B cell (primary cell): Measurements from ENCODE around the gene IFT20. TPM values are rescaled to one million over a fixed set of nuclear protein-coding genes. Genes with fewer than 3 reads are reported as not detected.

Source experiments
- ATAC-seq: fragments of 200-7000 bp; cut with Tn5 transposase; one replicate; pipeline ENCODE4 v1.10.0; 2021; ENCODE audit warnings: low read depth, mild to moderate bottlenecking, moderate number of reproducible peaks, moderate library complexity
- CTCF ChIA-PET: fragments of 350-600 bp; sonication (Branson Sonifier 250); formaldehyde crosslinking; loops from one replicate; lab custom pipeline; 2021; ENCODE audit warnings: antibody characterized with exemption, inconsistent platforms; lab: Charles Lee
- POLR2A ChIA-PET: fragments of 350-600 bp; sonication (Branson Sonifier 250); formaldehyde crosslinking; loops from one replicate; lab custom pipeline; 2021; ENCODE audit warnings: antibody characterized with exemption; lab: Charles Lee
- DNase-seq: peaks from one replicate; pipeline ENCODE4 v3.0.0; 2013
- H2AFZ ChIP-seq: 2 replicates; pipeline ENCODE4 v1.6.1; 2012; ENCODE audit warnings: mild to moderate bottlenecking, low read depth, low read length; ENCODE audit not compliant: insufficient read depth, poor library complexity, severe bottlenecking
- H3K27ac ChIP-seq, 2 donors: 1 replicate in 1 of 2; 2 replicates in 1 of 2; pipeline ENCODE4 v1.5.1; 2012 to 2013; ENCODE audit warnings: low read length in 2 of 2, mild to moderate bottlenecking in 2 of 2, moderate library complexity in 1 of 2
- H3K27me3 ChIP-seq, 4 experiments: fragments of 200-600 bp in 1 of 4; sonication (generic) in 1 of 4; replicated peaks in 1 of 4; 1 replicate in 2 of 4; 2 replicates in 2 of 4; pipeline versions ENCODE4 v1.6.1 to v1.7.0; 2013 to 2016; ENCODE audit warnings: low read length in 3 of 4, mild to moderate bottlenecking in 2 of 4, mixed read lengths in 1 of 4, moderate library complexity in 1 of 4; ENCODE audit not compliant: insufficient read depth in 4 of 4, control insufficient read depth in 3 of 4; ENCODE audit errors: control extremely low read depth in 1 of 4
- H3K36me3 ChIP-seq, 2 experiments: replicated peaks in 1 of 2; 1 replicate in 1 of 2; 2 replicates in 1 of 2; pipeline versions ENCODE4 v1.6.1 to v1.7.1; 2013; ENCODE audit warnings: low read length in 1 of 2; ENCODE audit not compliant: insufficient read depth in 2 of 2, control insufficient read depth in 1 of 2; ENCODE audit errors: control extremely low read depth in 1 of 2, extremely low read depth in 1 of 2
- H3K4me1 ChIP-seq, 2 donors: fragments of 200-600 bp in 1 of 2; sonication (generic) in 1 of 2; 1 replicate in 1 of 2; 2 replicates in 1 of 2; pipeline versions ENCODE4 v1.5.1 to v1.6.1; 2013 to 2017; ENCODE audit warnings: low read length in 2 of 2; ENCODE audit not compliant: control insufficient read depth in 2 of 2, insufficient read depth in 2 of 2
- H3K4me2 ChIP-seq: replicated peaks from 2 replicates; pipeline ENCODE3; 2012; ENCODE audit warnings: mild to moderate bottlenecking, low read depth, low read length; ENCODE audit not compliant: poor library complexity, severe bottlenecking
- H3K4me3 ChIP-seq, 5 experiments: fragments of 200-600 bp in 1 of 5; sonication (generic) in 1 of 5; 1 replicate in 3 of 5; 2 replicates in 2 of 5; pipeline versions ENCODE4 v1.5.1 to v1.7.0; 2011 to 2016; ENCODE audit warnings: low read length in 4 of 5, mild to moderate bottlenecking in 4 of 5, low read depth in 2 of 5, control low read depth in 1 of 5, moderate library complexity in 1 of 5; ENCODE audit not compliant: insufficient read depth in 1 of 5; ENCODE audit errors: control extremely low read depth in 1 of 5, extremely low read depth in 1 of 5
- H3K79me2 ChIP-seq: fragments of 200-600 bp; sonication (generic); one replicate; pipeline ENCODE4 v1.6.0; 2016; ENCODE audit warnings: low read length; ENCODE audit not compliant: control insufficient read depth, insufficient read depth
- H3K9ac ChIP-seq: fragments of 200-600 bp; sonication (generic); 2 replicates; pipeline ENCODE4 v1.6.1; 2017; ENCODE audit warnings: mild to moderate bottlenecking, low read length, moderate library complexity
- H3K9me3 ChIP-seq, 3 donors: one replicate each; pipeline versions ENCODE4 v1.6.1 to v1.7.1; 2013; ENCODE audit warnings: low read length in 2 of 3; ENCODE audit not compliant: control insufficient read depth in 2 of 3, insufficient read depth in 1 of 3; ENCODE audit errors: control extremely low read depth in 1 of 3
- H4K20me1 ChIP-seq: 2 replicates; pipeline ENCODE4 v1.6.0; 2012; ENCODE audit warnings: mild to moderate bottlenecking, low read length; ENCODE audit not compliant: insufficient read depth, control insufficient read depth, poor library complexity, severe bottlenecking
- H3K27ac Mint-ChIP-seq: one replicate; pipeline ENCODE4 v1.8.0; 2021; ENCODE audit warnings: mixed read lengths
- H3K27me3 Mint-ChIP-seq: one replicate; pipeline ENCODE4 v1.8.0; 2021; ENCODE audit warnings: mixed read lengths
- H3K4me1 Mint-ChIP-seq: one replicate; pipeline ENCODE4 v1.8.0; 2021; ENCODE audit warnings: mixed read lengths
- H3K4me3 Mint-ChIP-seq: one replicate; pipeline ENCODE4 v1.8.0; 2021; ENCODE audit warnings: mixed read lengths
- H3K9me3 Mint-ChIP-seq: one replicate; pipeline ENCODE4 v1.8.0; 2022; ENCODE audit warnings: mixed read lengths; ENCODE audit not compliant: insufficient read depth
- CTCF ChIP-seq: fragments of 200-600 bp; IDR thresholded peaks from one replicate; pipeline ENCODE4 v1.8.0; 2022; ENCODE audit warnings: antibody characterized with exemption, mild to moderate bottlenecking
- EZH2 ChIP-seq: IDR thresholded peaks from 2 replicates; pipeline ENCODE4 v1.6.1; 2012; ENCODE audit warnings: borderline replicate concordance, low read depth, mild to moderate bottlenecking, moderate library complexity, low read length; ENCODE audit not compliant: insufficient read depth, poor library complexity, severe bottlenecking
- WGBS: methylation state at CpG from one replicate; pipeline ENCODE4 v1.1.5; 2013; ENCODE audit warnings: missing lambda C conversion rate; ENCODE audit not compliant: insufficient coverage; 5-methylcytosine and 5-hydroxymethylcytosine counted together
- intact Hi-C: fragments of 100-400 bp; cut with micrococcal nuclease; formaldehyde crosslinking; loops from one replicate; pipeline ENCODE4 v1.10.0; 2022
- polyA plus RNA-seq: library from polyadenylated mRNA; depleted of rRNA; stranded (reverse); fragments of >200 nt; gene quantifications from 2 replicates; pipeline ENCODE4 v1.2.3, GENCODE V29; 2012
- total RNA-seq, 2 donors: library from RNA; stranded (reverse); fragments of 120-200 nt in 1 of 2; gene quantifications; 1 replicate in 1 of 2; 2 replicates in 1 of 2; pipeline versions ENCODE4 v1.2.3 to v1.2.4, GENCODE V29; 2013 to 2022

IFT20 gene
- total and polyA plus RNA-seq, 2 donors (not counting 1 experiment from before 2014, with no cell fraction given) = 35.9 to 52.6 TPM

GRCh38 chr17:28326114-28326513 is 9.2 kb downstream of the IFT20 start:
- H3K27me3 Mint-ChIP-seq = no peaks in the 10 kb centered on the region
- intact Hi-C loops = no loop called here
- H3K4me3 Mint-ChIP-seq = no peak overlapping the region
- no peak for TF ChIP-seq EZH2
- TF ChIP-seq CTCF = no peak
- no peaks in the 10 kb centered on the region for H3K9me3 ChIP-seq
- DNase-seq = no peak
- H3K9me3 Mint-ChIP-seq = no peaks in the 10 kb centered on the region
- no peak overlapping the region for H3K9ac ChIP-seq
- no peak overlapping the region for H3K27ac ChIP-seq
- no peak overlapping the region for H3K4me3 ChIP-seq
- peaks cover 5% of the 10 kb centered on the region for H3K4me1 Mint-ChIP-seq
- ATAC-seq = no peak
- ChIA-PET POLR2A (no interaction called here), CTCF (no interaction called here)
- H4K20me1 ChIP-seq = no peaks in the 10 kb centered on the region
- peaks cover 0 to 36% of the 10 kb centered on the region in 2 experiments for H3K36me3 ChIP-seq
- no peak overlapping the region for H3K27ac Mint-ChIP-seq
- H2AFZ ChIP-seq = no peak overlapping the region
- H3K79me2 ChIP-seq = no peaks in the 10 kb centered on the region
- H3K4me2 ChIP-seq = no peak overlapping the region
- H3K27me3 ChIP-seq = no peaks in the 10 kb centered on the region
- no peaks in the 10 kb centered on the region for H3K4me1 ChIP-seq
- WGBS = 98% methylated on average over 7 of the region's 7 CpGs

DNA sequence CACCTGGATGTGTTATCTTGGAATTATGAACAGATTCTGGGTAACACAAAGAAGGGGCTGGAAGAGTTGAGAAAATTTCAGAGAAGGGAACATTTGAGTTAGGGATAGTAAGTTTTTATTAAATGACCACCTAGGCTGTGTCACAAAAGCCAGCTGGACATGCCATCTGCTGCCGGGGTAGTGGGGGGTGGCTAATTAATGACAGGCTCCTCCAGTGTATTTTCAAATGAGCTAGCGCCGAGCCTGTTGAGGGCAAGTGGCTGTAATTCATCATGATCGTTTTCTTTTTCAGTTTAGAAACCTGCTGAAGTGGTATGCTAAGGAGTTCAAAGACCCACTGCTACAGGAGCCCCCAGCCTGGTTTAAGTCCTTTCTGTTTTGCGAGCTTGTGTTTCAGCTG is 10.1 kb downstream of the IFT20 start:
- Histone ChIP-seq H3K79me2 (no peaks in the 10 kb centered on the region), H3K9me3 (no peaks in the 10 kb centered on the region), H3K4me3 (no peak overlapping the region), H3K36me3 (peaks cover 0 to 27% of the 10 kb centered on the region in 2 experiments), H3K27me3 (no peaks in the 10 kb centered on the region), H3K27ac (no peak overlapping the region), H3K4me2 (no peak overlapping the region), H4K20me1 (no peaks in the 10 kb centered on the region), H2AFZ (no peak overlapping the region), H3K9ac (no peak overlapping the region), H3K4me1 (no peaks in the 10 kb centered on the region)
- intact Hi-C loops = no loop called here
- Mint-ChIP-seq H3K27ac (no peak overlapping the region), H3K4me1 (peaks cover 5% of the 10 kb centered on the region), H3K27me3 (no peaks in the 10 kb centered on the region), H3K4me3 (no peak overlapping the region), H3K9me3 (no peaks in the 10 kb centered on the region)
- DNase-seq (no peak), ATAC-seq (no peak)
- TF ChIP-seq CTCF = no peak
- no peak for TF ChIP-seq EZH2
- ChIA-PET POLR2A (no interaction called here), CTCF (no interaction called here)
- 96% methylated on average over 4 of the region's 5 CpGs for WGBS
